Measurements from ENCODE around the gene SH2D6.

The SH2D6 gene

GRCh38 chr2:85414761-85415553, 3.6 kb upstream of the SH2D6 start:
- DNase-seq (ENCODE audit: insufficient read length, low spot score), result no peak
- TF ChIP-seq CTCF (IDR thresholded peaks at IDR 0.05; ENCODE audit: insufficient read depth, missing control alignments), result no peak
- FAIRE-seq, result no peak

- no peak for TF ChIP-seq CTCF (IDR thresholded peaks at IDR 0.05; ENCODE audit: insufficient read depth, missing control alignments)
- FAIRE-seq, result no peak
- DNase-seq (ENCODE audit: insufficient read length, low spot score), result no peak
These were observed 2.4 kb upstream of the SH2D6 start for GRCh38 chr2:85415980-85416650.

GRCh38 chr2:85419009-85419675, 628 bp downstream of the SH2D6 start:
- DNase-seq (ENCODE audit: insufficient read length, low spot score), result no peak
- FAIRE-seq, result no peak
- no peak for TF ChIP-seq CTCF (IDR thresholded peaks at IDR 0.05; ENCODE audit: insufficient read depth, missing control alignments)

GRCh38 chr2:85420536-85421259, 2.2 kb downstream of the SH2D6 start:
- peak; percentile 94 for TF ChIP-seq CTCF (IDR thresholded peaks at IDR 0.05; ENCODE audit: insufficient read depth, missing control alignments)
- DNase-seq (ENCODE audit: insufficient read length, low spot score) (peak; percentile 83), FAIRE-seq (no peak)

GRCh38 chr2:85421260-85422071, 3.0 kb downstream of the SH2D6 start:
- no peak for TF ChIP-seq CTCF (IDR thresholded peaks at IDR 0.05; ENCODE audit: insufficient read depth, missing control alignments)
- no peak for FAIRE-seq
- DNase-seq (ENCODE audit: insufficient read length, low spot score), result no peak

- TF ChIP-seq CTCF (IDR thresholded peaks at IDR 0.05; ENCODE audit: insufficient read depth, missing control alignments), result no peak
- DNase-seq (ENCODE audit: insufficient read length, low spot score) (no peak), FAIRE-seq (no peak)
These were observed 3.6 kb downstream of the SH2D6 start for GRCh38 chr2:85422072-85422457.
